HG03025 (cell line): Measurements from ENCODE around the gene MAMLD1.

ENCODE experiments used
- ATAC-seq: cut with Tn5 transposase; IDR thresholded peaks from one replicate; pipeline ENCODE4 v1.9.1; 2021; ENCODE audit warnings: mild to moderate bottlenecking, moderate library complexity; ENCODE audit not compliant: unreplicated experiment, low FRiP score

MAMLD1 gene

DNA sequence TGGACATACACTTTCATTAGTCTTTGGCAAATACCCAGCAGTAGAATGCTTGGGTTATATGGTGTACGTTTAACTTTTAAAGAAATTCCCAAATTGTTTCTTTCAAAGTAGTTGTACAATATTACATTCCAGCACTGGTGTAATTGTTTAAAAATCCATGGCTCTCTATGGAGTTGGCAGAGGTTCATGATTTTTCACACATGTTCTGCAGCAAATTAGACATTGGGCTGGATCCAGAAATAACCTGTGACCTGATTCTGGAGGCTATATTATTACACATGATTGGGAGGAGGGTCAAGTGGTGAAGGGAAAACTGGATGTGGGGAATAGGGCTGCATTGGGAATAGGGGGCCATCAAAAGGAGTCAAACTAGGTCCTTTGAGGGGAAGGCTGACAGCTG, 41.9 kb downstream of the MAMLD1 start:
- no peak for ATAC-seq

DNA sequence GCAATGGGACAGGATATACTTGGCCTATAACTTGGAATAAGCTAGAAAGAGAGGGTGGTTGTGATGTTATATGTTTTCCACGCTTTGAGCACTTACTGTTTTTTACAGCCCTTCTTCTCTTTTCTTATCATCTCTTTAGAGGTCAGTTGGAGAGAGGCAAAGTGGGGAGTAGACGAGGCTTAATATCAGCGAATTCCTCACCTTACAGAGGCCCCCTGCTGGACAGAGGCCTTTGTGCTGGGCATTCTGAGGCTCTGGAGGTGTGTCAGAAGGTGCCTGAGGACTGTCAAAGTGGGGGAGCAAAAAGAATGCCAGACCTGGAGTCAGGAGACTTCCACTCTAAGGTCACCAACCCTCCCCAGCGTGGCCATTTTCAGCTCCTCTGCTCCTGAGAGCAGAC, 42.5 kb downstream of the MAMLD1 start:
- no peak for ATAC-seq

GRCh38 chrX:150406596-150406995, 43.5 kb downstream of the MAMLD1 start:
- no peak for ATAC-seq

GRCh38 chrX:150408007-150408406, 44.9 kb downstream of the MAMLD1 start:
- ATAC-seq = no peak

DNA sequence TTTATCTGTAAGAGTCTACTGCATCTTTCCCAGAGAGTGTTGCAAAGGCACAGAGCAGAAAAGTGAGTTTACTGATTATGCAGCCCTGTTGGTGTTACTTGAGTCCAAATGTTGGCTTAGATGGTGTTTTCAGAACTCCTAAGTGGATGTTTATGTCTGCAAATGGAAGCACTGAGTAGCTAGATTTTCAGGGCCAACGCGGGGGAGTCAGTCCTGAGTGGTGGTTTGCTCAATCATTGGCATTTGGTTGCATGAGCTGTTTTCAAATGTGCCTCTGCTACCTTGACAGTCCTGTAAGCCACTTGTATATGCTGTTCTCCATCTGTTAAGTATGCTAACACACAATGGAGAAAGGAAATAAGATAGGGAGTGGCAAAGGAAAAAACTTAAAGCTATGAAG, 45.4 kb downstream of the MAMLD1 start:
- no peak for ATAC-seq

GRCh38 chrX:150409486-150409885, 46.4 kb downstream of the MAMLD1 start:
- no peak for ATAC-seq

DNA sequence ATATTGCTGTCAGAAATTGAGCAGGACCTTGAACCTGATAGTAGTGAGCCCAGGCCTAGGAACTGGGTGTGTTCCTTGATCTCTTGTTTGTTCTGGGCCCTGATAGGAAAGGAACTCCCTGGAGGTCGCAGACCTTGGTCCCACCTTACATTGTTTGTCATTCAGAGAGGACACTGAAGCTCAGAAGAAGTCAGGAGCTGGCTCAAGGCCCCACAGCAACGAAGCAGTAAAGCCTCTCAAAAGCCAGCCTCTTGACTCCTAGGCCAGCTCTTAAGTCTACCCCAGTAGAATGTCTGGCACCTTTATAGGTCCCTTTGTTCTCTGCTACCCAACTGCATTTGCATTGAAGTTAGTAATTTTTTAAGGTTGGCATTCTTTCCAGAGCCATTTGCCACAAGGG, 46.8 kb downstream of the MAMLD1 start:
- ATAC-seq = no peak

- no peak for ATAC-seq
These were observed 47.4 kb downstream of the MAMLD1 start for GRCh38 chrX:150410513-150410912.

DNA sequence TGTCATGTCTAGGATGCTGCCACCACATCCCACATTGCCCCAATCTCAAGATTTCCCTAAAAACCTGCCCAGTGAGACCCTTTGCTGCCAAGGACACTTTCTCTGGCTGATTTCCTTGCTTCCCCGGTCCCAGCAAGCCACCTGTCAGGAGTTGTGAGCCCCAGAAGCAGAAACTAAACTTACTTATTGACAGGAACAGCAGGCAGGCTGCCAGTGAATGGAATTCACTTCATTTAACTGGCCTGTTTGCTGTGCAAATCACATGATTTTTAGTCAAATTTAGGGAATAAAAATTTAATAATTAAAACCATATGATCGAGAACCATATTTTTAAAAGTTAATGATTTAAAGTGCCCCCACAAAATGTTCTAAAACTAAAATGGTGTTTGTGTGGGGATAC, 48.5 kb downstream of the MAMLD1 start:
- no peak for ATAC-seq

DNA sequence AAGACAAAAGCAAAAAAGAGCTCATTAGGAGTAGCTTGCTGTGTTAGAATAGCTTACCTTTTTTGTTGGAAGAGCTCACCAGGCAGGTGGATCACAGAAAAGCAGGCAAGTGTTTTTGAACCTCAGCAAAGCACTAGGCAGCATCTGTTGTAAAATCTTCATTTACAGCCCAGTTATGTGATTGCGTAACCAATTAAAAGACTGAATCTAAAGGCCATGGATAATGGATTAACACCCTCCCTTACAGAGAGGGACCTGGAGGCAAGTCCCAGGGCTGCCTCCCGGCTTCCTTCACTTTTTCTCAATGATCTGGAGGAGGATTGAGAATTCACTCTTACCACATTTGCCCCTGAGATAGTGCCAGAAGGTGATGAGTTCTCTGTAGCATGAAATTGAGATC, 51.1 kb downstream of the MAMLD1 start:
- ATAC-seq = no peak

GRCh38 chrX:150416469-150416868, 53.4 kb downstream of the MAMLD1 start:
- ATAC-seq = no peak

DNA sequence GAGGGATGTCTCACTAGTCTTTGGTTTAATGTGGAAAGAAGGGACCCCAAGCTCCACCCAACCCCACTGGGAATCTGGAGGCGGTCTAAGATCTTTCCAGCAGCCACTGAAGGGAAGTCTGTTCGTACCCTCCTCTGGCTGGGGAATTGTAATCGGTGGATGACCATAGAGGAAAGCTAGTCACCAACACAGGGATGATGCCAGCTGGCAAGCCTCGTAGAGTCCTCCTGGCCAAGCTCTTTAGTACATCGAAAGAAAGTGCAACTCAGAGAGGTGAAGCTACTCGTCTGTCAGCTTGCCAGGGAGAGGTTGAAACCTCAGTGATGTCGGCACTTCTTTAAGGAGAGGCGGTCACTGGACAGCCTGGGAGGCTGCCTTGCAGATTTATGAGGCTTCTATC, 58.7 kb downstream of the MAMLD1 start:
- no peak for ATAC-seq

DNA sequence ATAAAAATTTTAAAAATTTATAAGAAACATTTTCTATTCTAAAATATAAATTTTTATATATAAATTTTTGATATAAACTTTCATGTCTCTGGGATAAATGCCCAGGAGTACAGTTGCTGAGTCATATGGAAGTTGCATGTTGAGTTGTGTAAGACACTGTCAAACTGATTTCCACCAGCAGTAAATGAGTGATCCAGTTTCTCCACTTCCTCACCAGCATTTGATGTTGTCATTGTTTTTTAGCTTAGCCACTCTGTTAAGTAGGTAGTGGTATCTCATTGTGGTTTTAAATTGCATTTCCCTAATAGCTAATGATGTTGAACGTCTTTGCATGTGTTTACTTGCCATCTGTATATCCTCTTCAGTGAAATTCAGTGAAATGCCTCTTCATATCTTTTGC, 66.5 kb downstream of the MAMLD1 start:
- no peak for ATAC-seq

DNA sequence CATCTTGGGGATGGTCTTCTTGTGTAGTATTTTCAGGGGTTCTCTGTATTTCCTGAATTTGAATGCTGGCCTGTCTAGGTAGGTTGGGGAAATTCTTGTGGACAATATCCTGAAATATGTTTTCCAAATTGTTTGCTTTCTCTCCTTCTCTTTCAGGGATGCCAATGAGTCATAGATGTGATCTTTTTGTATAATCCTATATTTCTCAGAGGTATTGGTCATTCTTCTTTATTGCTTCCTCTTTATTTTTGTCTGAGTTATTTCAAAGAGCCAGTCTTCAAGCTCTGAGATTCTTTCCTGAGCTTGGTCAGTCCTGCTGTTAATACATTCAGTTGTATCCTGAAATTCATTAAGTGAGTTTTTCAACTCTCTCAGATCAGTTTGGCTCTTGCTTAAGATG, 73.1 kb downstream of the MAMLD1 start:
- ATAC-seq = no peak

DNA sequence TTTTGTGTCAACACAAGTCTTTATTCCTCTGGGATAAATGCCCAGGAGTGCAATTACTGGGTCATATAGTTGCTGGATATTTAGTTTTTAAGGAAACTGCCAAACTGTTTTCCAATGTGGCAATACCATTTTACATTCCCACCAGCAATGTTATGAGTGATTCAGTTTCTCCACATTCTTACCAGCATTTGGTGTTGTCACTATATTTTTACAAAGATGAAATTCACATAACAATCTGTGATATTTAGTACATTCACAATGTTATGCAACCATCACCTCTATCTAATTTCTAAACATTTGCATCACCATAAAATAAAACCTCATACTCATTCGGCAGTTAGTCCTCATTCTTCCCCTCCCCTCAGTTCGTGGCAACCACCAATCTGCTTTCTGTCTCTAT, 75.0 kb downstream of the MAMLD1 start:
- no peak for ATAC-seq

GRCh38 chrX:150446151-150446550, 83.0 kb downstream of the MAMLD1 start:
- no peak for ATAC-seq

DNA sequence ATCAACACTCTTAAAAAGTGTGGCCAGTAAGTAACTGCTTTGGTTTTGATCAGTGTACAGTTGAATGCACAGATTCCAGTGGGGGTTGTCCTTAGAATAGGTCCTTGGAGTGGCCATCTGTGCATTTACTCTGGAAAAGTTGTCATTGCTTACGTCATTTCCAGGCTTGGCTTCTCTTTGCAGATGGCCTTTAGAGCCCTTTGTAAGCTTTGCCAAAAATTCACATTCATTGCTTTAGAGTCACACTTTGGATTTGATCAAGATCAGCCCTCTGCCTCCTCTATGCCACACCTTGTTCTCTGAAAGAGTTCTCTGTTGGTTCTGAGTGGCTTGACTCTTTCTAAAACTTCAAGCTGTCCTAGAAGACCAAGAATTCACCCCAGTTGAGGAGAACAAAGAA, 83.9 kb downstream of the MAMLD1 start:
- no peak for ATAC-seq

- ATAC-seq = no peak
These were observed 86.2 kb downstream of the MAMLD1 start for GRCh38 chrX:150449313-150449712.

- ATAC-seq = no peak
These were observed 87.5 kb downstream of the MAMLD1 start for GRCh38 chrX:150450519-150451177.

GRCh38 chrX:150451953-150452352, 88.8 kb downstream of the MAMLD1 start:
- ATAC-seq = no peak

DNA sequence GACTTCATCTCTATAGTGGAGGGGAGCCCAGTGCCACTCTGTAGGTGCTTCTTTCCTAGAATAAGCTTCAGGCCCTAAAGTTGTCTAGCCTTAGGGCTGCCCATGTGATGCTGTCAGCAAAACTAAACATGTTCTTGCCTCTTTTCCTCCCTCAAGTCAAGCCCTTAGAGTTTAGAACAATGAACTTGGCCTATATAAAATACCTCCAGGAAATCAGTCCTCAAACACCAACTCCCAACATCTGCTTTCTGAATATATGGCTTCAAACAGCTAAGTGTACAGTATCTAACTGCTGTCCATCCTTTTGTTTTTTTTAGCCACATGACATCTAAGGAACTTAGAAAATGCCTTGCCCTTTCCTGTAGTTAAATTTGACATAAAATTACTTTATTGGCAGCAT, 91.0 kb downstream of the MAMLD1 start:
- no peak for ATAC-seq

DNA sequence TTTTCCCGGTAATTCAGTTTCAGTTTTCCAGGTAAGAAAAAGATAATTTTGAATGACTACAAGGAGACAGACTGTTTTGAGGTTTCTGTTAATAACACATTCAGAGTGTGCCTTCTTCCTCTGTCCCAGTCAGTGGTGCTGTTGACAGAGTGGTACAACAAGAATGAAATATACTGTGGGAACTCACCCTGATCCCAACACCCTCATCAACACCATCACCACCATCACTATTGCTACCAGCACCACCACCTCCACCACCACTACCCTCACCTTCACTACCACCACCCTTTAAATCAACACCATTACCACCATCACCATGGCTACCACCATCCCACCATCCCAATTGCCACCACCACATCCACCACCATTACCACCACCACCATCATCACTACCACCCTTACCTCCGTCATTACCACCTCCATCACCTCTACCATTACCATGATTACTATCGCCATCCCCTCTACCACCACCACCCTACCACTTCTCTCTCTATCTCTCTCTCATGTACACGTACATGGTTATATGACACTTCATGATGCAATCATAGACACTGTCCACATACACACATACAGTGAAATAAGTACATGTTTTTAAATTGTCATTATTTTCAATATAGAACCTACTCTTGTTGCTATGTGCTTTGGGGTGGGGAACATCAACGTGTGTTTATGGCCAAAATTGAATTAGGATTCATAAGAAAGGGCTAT, 91.5 kb downstream of the MAMLD1 start:
- no peak for ATAC-seq
